ENCODE results near the gene VWA7.
"Not testable (repeated sequence)": the region's sequence is repeated elsewhere in the genome, so short reads cannot be mapped to it uniquely, and the experiment has no call there.

GRCh38 chr6:31823592-31824196 is 46.6 kb upstream of the VWA7 start:
- not testable (repeated sequence) for TF ChIP-seq CTCF, POLR2A (IDR thresholded peaks at IDR 0.05)

Measured in heart left ventricle (tissue), 13 donors.